GM12878 (cell line): ENCODE data around the gene AFMID. TPM values are rescaled to one million over a fixed set of nuclear protein-coding genes. Genes with fewer than 3 reads are reported as not detected.

Source experiments
- BCL11A ChIP-seq: IDR thresholded peaks from 2 replicates; pipeline ENCODE4 v1.6.1; 2011; ENCODE audit warnings: low read depth, low read length
- BMI1 ChIP-seq: fragments of 450-650 bp; IDR thresholded peaks from 2 replicates; pipeline ENCODE4 v1.6.1; 2016; ENCODE audit warnings: mild to moderate bottlenecking, moderate library complexity, borderline replicate concordance
- CBFB ChIP-seq: IDR thresholded peaks from 2 replicates; pipeline ENCODE4 v1.6.1; 2016; ENCODE audit warnings: antibody characterized with exemption, low read depth
- FOXM1 ChIP-seq: IDR thresholded peaks from 2 replicates; pipeline ENCODE4 v1.6.1; 2012; ENCODE audit warnings: low read depth, mild to moderate bottlenecking, inconsistent platforms, low read length, moderate library complexity
- GATAD2B ChIP-seq: fragments of 450-650 bp; conservative IDR thresholded peaks from 2 replicates; pipeline ENCODE4 v1.6.1; 2017; ENCODE audit warnings: low read depth, mild to moderate bottlenecking, moderate library complexity
- HDAC2 ChIP-seq: fragments of 200-600 bp; sonication (generic); IDR thresholded peaks from 2 replicates; pipeline ENCODE4 v1.6.1; 2017
- HDAC6 ChIP-seq: fragments of 200-600 bp; sonication (generic); IDR thresholded peaks from one replicate; pipeline ENCODE4 v1.8.0; 2017; ENCODE audit warnings: antibody characterized with exemption; ENCODE audit not compliant: unreplicated experiment
- HDGF ChIP-seq: fragments of 450-650 bp; IDR thresholded peaks from 2 replicates; pipeline ENCODE4 v1.6.1; 2016; ENCODE audit warnings: antibody characterized with exemption
- IKZF1 ChIP-seq: fragments of 450-650 bp; conservative IDR thresholded peaks from 2 replicates; pipeline ENCODE4 v1.6.1; 2017; ENCODE audit warnings: antibody characterized with exemption, mild to moderate bottlenecking
- KDM1A ChIP-seq: fragments of 200-600 bp; sonication (generic); IDR thresholded peaks from 2 replicates; pipeline ENCODE4 v1.6.1; 2016; ENCODE audit warnings: borderline replicate concordance
- NFIC ChIP-seq: IDR thresholded peaks from 2 replicates; pipeline ENCODE4 v1.6.1; 2012; ENCODE audit warnings: low read depth, mild to moderate bottlenecking, inconsistent platforms, low read length, moderate library complexity
- PAX5 ChIP-seq: IDR thresholded peaks from 2 replicates; pipeline ENCODE4 v1.6.1; 2011; ENCODE audit warnings: low read depth, low read length, borderline replicate concordance
- POLR2AphosphoS5 ChIP-seq: IDR thresholded peaks from 2 replicates; pipeline ENCODE4 v1.6.1; 2011; ENCODE audit warnings: mild to moderate bottlenecking, low read length, inconsistent platforms
- RELA ChIP-seq: fragments of 450-650 bp; IDR thresholded peaks from 2 replicates; pipeline ENCODE4 v1.8.0; 2014; ENCODE audit warnings: borderline replicate concordance; ENCODE audit not compliant: partially characterized antibody
- RUNX3 ChIP-seq: IDR thresholded peaks from 2 replicates; pipeline ENCODE4 v1.6.1; 2012; ENCODE audit warnings: low read length, inconsistent platforms
- STAT3 ChIP-seq: IDR thresholded peaks from 2 replicates; pipeline ENCODE4 v1.6.1; 2011; ENCODE audit warnings: low read depth, low read length, improper control_type of control experiment
- polyA plus RNA-seq, 11 experiments: library from polyadenylated mRNA; depleted of rRNA in 4 of 11; unstranded in 6 of 11; stranded (reverse) in 5 of 11; fragments of >200 nt; fragmentation: Nextera tagmentation in 4 of 11; fragmentation: Illumina TruSeq in 1 of 11; extraction: Ambion mirVana in 4 of 11; extraction: Trizol in 1 of 11; gene quantifications; 1 replicate in 1 of 11; 2 replicates in 10 of 11; pipeline versions ENCODE4 v1.2.1 to v1.2.3, GENCODE V29; 2011 to 2016; ENCODE audit warnings: inconsistent platforms in 2 of 11, missing spikeins in 2 of 11, low read depth in 1 of 11
- total RNA-seq, 4 experiments: library from RNA; depleted of rRNA in 3 of 4; stranded (reverse); fragments of >200 nt in 3 of 4; fragmentation: Illumina TruSeq in 1 of 4; extraction: Trizol in 1 of 4; gene quantifications; 2 replicates each; pipeline versions ENCODE4 v1.2.1 to v1.2.3, GENCODE V29; 2013 to 2021
- TF ChIP-seq, protein P1 (sequence below): fragments of 450-650 bp; IDR thresholded peaks from 2 replicates; pipeline ENCODE4 v1.6.1; 2017; ENCODE audit warnings: mild to moderate bottlenecking, moderate library complexity
- TF ChIP-seq, protein P2 (sequence below): IDR thresholded peaks from 2 replicates; pipeline ENCODE4 v1.6.1; 2012; ENCODE audit warnings: low read depth, low read length, improper control_type of control experiment
- TF ChIP-seq, protein P3 (sequence below): fragments of 450-650 bp; formaldehyde crosslinking; IDR thresholded peaks from 2 replicates; pipeline ENCODE4 v1.4.0; 2022; ENCODE audit warnings: mild to moderate bottlenecking, moderate library complexity
- TF ChIP-seq, protein P4 (sequence below): fragments of 450-650 bp; conservative IDR thresholded peaks from 2 replicates; pipeline ENCODE4 v1.6.1; 2017; ENCODE audit warnings: mild to moderate bottlenecking, moderate library complexity
- TF ChIP-seq, protein P5 (sequence below): fragments of 450-650 bp; IDR thresholded peaks from 2 replicates; pipeline ENCODE4 v1.6.1; 2016; ENCODE audit warnings: mild to moderate bottlenecking

Gene AFMID
- total and polyA plus RNA-seq, 10 of the 15 experiments (the other 5 are each of a cell fraction or from before 2014, with no cell fraction given): 36.1 to 98.8 (median 51.6) TPM

DNA sequence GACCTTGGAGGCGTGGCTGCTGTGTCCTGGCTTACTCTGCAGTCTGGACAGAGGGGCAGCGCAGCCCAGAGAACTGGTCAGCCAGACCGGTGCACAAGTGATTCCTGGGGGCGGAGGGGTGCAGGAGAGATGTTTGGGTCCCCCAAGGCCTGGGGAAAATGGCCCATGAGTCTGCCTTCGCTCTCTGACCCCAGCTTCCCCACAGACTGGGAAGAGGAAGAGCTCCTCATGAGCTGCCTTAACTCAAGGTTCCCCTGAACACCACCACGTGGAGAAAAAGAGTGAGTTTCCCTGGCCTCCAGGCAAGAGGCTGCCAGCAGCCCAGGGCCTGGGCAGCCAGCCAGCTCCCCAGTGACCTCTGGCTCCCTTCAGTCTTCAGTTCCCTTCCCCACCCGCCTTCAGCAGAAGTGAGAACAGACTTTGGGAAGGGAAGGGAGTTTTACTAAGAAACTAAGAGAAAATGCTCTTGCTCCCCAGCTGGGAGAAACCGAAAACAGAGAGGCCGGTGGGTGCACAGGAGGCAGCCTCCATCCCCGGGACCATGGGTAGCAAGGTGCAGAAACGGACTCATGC, 42.9 kb upstream of the AFMID start (continued):
- TF ChIP-seq, protein P1, sequence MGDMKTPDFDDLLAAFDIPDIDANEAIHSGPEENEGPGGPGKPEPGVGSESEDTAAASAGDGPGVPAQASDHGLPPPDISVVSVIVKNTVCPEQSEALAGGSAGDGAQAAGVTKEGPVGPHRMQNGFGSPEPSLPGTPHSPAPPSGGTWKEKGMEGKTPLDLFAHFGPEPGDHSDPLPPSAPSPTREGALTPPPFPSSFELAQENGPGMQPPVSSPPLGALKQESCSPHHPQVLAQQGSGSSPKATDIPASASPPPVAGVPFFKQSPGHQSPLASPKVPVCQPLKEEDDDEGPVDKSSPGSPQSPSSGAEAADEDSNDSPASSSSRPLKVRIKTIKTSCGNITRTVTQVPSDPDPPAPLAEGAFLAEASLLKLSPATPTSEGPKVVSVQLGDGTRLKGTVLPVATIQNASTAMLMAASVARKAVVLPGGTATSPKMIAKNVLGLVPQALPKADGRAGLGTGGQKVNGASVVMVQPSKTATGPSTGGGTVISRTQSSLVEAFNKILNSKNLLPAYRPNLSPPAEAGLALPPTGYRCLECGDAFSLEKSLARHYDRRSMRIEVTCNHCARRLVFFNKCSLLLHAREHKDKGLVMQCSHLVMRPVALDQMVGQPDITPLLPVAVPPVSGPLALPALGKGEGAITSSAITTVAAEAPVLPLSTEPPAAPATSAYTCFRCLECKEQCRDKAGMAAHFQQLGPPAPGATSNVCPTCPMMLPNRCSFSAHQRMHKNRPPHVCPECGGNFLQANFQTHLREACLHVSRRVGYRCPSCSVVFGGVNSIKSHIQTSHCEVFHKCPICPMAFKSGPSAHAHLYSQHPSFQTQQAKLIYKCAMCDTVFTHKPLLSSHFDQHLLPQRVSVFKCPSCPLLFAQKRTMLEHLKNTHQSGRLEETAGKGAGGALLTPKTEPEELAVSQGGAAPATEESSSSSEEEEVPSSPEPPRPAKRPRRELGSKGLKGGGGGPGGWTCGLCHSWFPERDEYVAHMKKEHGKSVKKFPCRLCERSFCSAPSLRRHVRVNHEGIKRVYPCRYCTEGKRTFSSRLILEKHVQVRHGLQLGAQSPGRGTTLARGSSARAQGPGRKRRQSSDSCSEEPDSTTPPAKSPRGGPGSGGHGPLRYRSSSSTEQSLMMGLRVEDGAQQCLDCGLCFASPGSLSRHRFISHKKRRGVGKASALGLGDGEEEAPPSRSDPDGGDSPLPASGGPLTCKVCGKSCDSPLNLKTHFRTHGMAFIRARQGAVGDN: peak; percentile 93
- TF ChIP-seq HDAC6 (no peak), BMI1 (no peak), POLR2AphosphoS5 (no peak), FOXM1 (no peak), RUNX3 (peak; percentile 26), RELA (no peak), GATAD2B (0 out of 2 replicates have a peak, but pooled peaks have one; percentile 28), NFIC (no peak), PAX5 (0 out of 2 replicates have a peak, but pooled peaks have one; percentile 5), STAT3 (no peak), HDGF (0 out of 2 replicates have a peak, but pooled peaks have one; percentile 14), CBFB (no peak), IKZF1 (peak; percentile 89), BCL11A (no peak), KDM1A (no peak), HDAC2 (no peak)
- TF ChIP-seq, protein P2, sequence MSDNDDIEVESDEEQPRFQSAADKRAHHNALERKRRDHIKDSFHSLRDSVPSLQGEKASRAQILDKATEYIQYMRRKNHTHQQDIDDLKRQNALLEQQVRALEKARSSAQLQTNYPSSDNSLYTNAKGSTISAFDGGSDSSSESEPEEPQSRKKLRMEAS: no peak
- TF ChIP-seq, protein P3, sequence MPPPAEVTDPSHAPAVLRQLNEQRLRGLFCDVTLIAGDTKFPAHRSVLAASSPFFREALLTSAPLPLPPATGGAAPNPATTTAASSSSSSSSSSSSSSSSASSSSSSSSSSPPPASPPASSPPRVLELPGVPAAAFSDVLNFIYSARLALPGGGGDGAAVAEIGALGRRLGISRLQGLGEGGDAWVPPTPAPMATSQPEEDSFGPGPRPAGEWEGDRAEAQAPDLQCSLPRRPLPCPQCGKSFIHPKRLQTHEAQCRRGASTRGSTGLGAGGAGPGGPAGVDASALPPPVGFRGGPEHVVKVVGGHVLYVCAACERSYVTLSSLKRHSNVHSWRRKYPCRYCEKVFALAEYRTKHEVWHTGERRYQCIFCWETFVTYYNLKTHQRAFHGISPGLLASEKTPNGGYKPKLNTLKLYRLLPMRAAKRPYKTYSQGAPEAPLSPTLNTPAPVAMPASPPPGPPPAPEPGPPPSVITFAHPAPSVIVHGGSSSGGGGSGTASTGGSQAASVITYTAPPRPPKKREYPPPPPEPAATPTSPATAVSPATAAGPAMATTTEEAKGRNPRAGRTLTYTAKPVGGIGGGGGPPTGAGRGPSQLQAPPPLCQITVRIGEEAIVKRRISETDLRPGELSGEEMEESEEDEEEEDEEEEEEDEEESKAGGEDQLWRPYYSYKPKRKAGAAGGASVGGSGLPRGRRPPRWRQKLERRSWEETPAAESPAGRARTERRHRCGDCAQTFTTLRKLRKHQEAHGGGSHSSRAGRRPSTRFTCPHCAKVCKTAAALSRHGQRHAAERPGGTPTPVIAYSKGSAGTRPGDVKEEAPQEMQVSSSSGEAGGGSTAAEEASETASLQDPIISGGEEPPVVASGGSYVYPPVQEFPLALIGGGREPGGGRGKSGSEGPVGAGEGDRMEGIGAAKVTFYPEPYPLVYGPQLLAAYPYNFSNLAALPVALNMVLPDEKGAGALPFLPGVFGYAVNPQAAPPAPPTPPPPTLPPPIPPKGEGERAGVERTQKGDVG (CRISPR knock-in tag): no peak
- TF ChIP-seq, protein P4, sequence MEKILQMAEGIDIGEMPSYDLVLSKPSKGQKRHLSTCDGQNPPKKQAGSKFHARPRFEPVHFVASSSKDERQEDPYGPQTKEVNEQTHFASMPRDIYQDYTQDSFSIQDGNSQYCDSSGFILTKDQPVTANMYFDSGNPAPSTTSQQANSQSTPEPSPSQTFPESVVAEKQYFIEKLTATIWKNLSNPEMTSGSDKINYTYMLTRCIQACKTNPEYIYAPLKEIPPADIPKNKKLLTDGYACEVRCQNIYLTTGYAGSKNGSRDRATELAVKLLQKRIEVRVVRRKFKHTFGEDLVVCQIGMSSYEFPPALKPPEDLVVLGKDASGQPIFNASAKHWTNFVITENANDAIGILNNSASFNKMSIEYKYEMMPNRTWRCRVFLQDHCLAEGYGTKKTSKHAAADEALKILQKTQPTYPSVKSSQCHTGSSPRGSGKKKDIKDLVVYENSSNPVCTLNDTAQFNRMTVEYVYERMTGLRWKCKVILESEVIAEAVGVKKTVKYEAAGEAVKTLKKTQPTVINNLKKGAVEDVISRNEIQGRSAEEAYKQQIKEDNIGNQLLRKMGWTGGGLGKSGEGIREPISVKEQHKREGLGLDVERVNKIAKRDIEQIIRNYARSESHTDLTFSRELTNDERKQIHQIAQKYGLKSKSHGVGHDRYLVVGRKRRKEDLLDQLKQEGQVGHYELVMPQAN: no peak
- TF ChIP-seq, protein P5, sequence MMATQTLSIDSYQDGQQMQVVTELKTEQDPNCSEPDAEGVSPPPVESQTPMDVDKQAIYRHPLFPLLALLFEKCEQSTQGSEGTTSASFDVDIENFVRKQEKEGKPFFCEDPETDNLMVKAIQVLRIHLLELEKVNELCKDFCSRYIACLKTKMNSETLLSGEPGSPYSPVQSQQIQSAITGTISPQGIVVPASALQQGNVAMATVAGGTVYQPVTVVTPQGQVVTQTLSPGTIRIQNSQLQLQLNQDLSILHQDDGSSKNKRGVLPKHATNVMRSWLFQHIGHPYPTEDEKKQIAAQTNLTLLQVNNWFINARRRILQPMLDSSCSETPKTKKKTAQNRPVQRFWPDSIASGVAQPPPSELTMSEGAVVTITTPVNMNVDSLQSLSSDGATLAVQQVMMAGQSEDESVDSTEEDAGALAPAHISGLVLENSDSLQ: no peak
